KOPT-K1 (cell line): ENCODE results near the gene MCF2L.

Source experiments
- H3K27ac ChIP-seq: fragments of 200-600 bp; sonication (generic); 2 replicates; pipeline ENCODE4 v1.5.1; 2016; ENCODE audit warnings: antibody characterized with exemption, mild to moderate bottlenecking, low read depth, low read length; ENCODE audit not compliant: poor library complexity, severe bottlenecking
- H3K36me3 ChIP-seq: fragments of 200-600 bp; sonication (generic); 2 replicates; pipeline ENCODE4 v1.5.1; 2017; ENCODE audit warnings: antibody characterized with exemption, mild to moderate bottlenecking, low read length, moderate library complexity; ENCODE audit not compliant: insufficient read depth
- H3K9me3 ChIP-seq: fragments of 200-600 bp; sonication (generic); 2 replicates; pipeline ENCODE4 v1.5.1; 2017; ENCODE audit warnings: antibody characterized with exemption, low read length, mild to moderate bottlenecking; ENCODE audit not compliant: insufficient read depth, poor library complexity, severe bottlenecking

MCF2L gene

GRCh38 chr13:112991609-112992008 is 22.6 kb downstream of the MCF2L start:
- no peaks in the 10 kb centered on the region for H3K36me3 ChIP-seq
- peaks cover 19% of the 10 kb centered on the region for H3K9me3 ChIP-seq
- no peak overlapping the region for H3K27ac ChIP-seq

GRCh38 chr13:112992931-112993680 is 24.1 kb downstream of the MCF2L start:
- Histone ChIP-seq H3K36me3 (no peaks in the 10 kb centered on the region), H3K9me3 (peaks cover 19% of the 10 kb centered on the region), H3K27ac (no peak overlapping the region)

- Histone ChIP-seq H3K36me3 (no peaks in the 10 kb centered on the region), H3K27ac (no peak overlapping the region), H3K9me3 (peaks cover 12% of the 10 kb centered on the region)
Measured at GRCh38 chr13:112994084-112994780, 25.2 kb downstream of the MCF2L start.

- no peak overlapping the region for H3K27ac ChIP-seq
- H3K36me3 ChIP-seq, result no peaks in the 10 kb centered on the region
Measured at GRCh38 chr13:112994781-112995355, 25.9 kb downstream of the MCF2L start.

GRCh38 chr13:112995395-112996191 is 26.6 kb downstream of the MCF2L start:
- Histone ChIP-seq H3K27ac (no peak overlapping the region), H3K9me3 (no peaks in the 10 kb centered on the region), H3K36me3 (no peaks in the 10 kb centered on the region)

More at GRCh38 chr13:112994781-112995355, 25.9 kb downstream of the MCF2L start:
- H3K9me3 ChIP-seq, result peaks cover 7% of the 10 kb centered on the region

GRCh38 chr13:112996671-112997091 is 27.7 kb downstream of the MCF2L start:
- Histone ChIP-seq H3K9me3 (no peaks in the 10 kb centered on the region), H3K36me3 (no peaks in the 10 kb centered on the region), H3K27ac (no peak overlapping the region)

- H3K27ac ChIP-seq, result no peak overlapping the region
- no peaks in the 10 kb centered on the region for H3K36me3 ChIP-seq
- H3K9me3 ChIP-seq, result no peaks in the 10 kb centered on the region
Measured at GRCh38 chr13:112997188-112998130, 28.4 kb downstream of the MCF2L start.

GRCh38 chr13:112998521-112999280 is 29.7 kb downstream of the MCF2L start:
- Histone ChIP-seq H3K36me3 (no peaks in the 10 kb centered on the region), H3K9me3 (no peaks in the 10 kb centered on the region), H3K27ac (no peak overlapping the region)

GRCh38 chr13:112999414-113000177 is 30.6 kb downstream of the MCF2L start:
- H3K36me3 ChIP-seq, result no peaks in the 10 kb centered on the region
- H3K9me3 ChIP-seq, result no peaks in the 10 kb centered on the region
- no peak overlapping the region for H3K27ac ChIP-seq

GRCh38 chr13:113000575-113000974 is 31.6 kb downstream of the MCF2L start:
- H3K9me3 ChIP-seq, result no peaks in the 10 kb centered on the region
- no peak overlapping the region for H3K27ac ChIP-seq
- H3K36me3 ChIP-seq, result no peaks in the 10 kb centered on the region

- no peaks in the 10 kb centered on the region for H3K36me3 ChIP-seq
- no peak overlapping the region for H3K27ac ChIP-seq
Measured at GRCh38 chr13:113001241-113002140, 32.5 kb downstream of the MCF2L start.

GRCh38 chr13:113002206-113002912 is 33.3 kb downstream of the MCF2L start:
- no peak overlapping the region for H3K27ac ChIP-seq

More at GRCh38 chr13:113001241-113002140, 32.5 kb downstream of the MCF2L start:
- H3K9me3 ChIP-seq, result no peaks in the 10 kb centered on the region

More at GRCh38 chr13:113002206-113002912, 33.3 kb downstream of the MCF2L start:
- H3K36me3 ChIP-seq, result no peaks in the 10 kb centered on the region
- no peaks in the 10 kb centered on the region for H3K9me3 ChIP-seq
